ENCODE results near the gene BUB1B. TPM values are rescaled to one million over a fixed set of nuclear protein-coding genes. Genes with fewer than 3 reads are reported as not detected.

The BUB1B gene
- total RNA-seq, 1 donor from 2014 or later, result 11.9 TPM

- Mint-ChIP-seq H3K27me3 (ENCODE audit: unreplicated experiment) (peaks cover 2% of the 10 kb centered on the region), H3K4me1 (ENCODE audit: unreplicated experiment) (no peaks in the 10 kb centered on the region), H3K27ac (ENCODE audit: unreplicated experiment) (no peak overlapping the region), H3K36me3 (ENCODE audit: low read depth, unreplicated experiment) (peaks cover 3% of the 10 kb centered on the region), H3K9me3 (ENCODE audit: unreplicated experiment) (no peaks in the 10 kb centered on the region), H3K4me3 (ENCODE audit: unreplicated experiment) (no peak overlapping the region)
- no peak for DNase-seq (ENCODE audit: low spot score)
- no peak for TF ChIP-seq CTCF (IDR thresholded peaks at IDR 0.05; ENCODE audit: unreplicated experiment)
These were observed 18.4 kb upstream of the BUB1B start for GRCh38 chr15:40142428-40142827.

DNA sequence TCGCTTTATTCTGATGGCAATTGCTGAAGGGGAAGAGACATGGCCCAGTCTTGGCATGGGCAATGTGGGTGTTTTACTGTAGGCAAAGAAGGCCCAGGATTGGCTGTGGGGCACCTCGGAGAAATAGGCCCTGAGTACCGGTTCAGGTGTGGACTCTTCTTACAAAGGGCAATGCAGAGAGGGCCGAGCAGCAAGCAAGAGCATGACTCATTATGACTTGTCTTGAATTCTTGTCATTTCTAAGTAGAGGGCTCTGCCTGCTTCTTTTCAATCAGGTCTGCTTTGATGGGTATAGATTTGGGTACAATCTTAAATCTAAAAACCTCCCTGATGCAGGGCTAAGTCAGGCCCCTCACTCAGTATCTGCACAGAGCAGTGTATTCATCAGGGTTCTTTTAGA, 14.8 kb upstream of the BUB1B start:
- H3K27me3 Mint-ChIP-seq (ENCODE audit: unreplicated experiment), result peaks cover 2% of the 10 kb centered on the region
- no peaks in the 10 kb centered on the region for H3K9me3 Mint-ChIP-seq (ENCODE audit: unreplicated experiment)
- H3K4me3 Mint-ChIP-seq (ENCODE audit: unreplicated experiment), result no peak overlapping the region
- no peak for TF ChIP-seq CTCF (IDR thresholded peaks at IDR 0.05; ENCODE audit: unreplicated experiment)
- DNase-seq (ENCODE audit: low spot score), result no peak
- H3K4me1 Mint-ChIP-seq (ENCODE audit: unreplicated experiment), result no peaks in the 10 kb centered on the region
- peaks cover 3% of the 10 kb centered on the region for H3K36me3 Mint-ChIP-seq (ENCODE audit: low read depth, unreplicated experiment)
- H3K27ac Mint-ChIP-seq (ENCODE audit: unreplicated experiment), result no peak overlapping the region

DNA sequence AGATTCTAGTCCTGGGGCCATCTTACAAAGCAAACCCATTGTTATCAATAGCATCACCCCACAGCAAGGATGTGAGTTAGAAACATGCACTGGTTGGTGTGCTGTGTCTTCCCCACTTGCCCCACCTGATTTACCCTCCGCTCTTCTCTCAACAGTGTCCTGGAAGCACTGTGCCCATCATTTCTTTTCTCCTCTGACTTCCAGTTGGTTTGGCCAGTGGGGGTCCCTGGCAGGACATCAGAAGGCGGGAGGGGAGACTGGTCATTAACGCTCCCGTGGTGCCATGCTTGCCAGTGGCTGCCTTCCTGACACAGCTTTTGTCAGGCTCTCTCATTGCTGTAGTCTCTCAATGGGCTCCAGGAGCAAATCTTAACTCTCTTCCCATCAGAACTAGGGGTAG, 11.5 kb upstream of the BUB1B start:
- no peak for TF ChIP-seq CTCF (IDR thresholded peaks at IDR 0.05; ENCODE audit: unreplicated experiment)
- DNase-seq (ENCODE audit: low spot score), result no peak

DNA sequence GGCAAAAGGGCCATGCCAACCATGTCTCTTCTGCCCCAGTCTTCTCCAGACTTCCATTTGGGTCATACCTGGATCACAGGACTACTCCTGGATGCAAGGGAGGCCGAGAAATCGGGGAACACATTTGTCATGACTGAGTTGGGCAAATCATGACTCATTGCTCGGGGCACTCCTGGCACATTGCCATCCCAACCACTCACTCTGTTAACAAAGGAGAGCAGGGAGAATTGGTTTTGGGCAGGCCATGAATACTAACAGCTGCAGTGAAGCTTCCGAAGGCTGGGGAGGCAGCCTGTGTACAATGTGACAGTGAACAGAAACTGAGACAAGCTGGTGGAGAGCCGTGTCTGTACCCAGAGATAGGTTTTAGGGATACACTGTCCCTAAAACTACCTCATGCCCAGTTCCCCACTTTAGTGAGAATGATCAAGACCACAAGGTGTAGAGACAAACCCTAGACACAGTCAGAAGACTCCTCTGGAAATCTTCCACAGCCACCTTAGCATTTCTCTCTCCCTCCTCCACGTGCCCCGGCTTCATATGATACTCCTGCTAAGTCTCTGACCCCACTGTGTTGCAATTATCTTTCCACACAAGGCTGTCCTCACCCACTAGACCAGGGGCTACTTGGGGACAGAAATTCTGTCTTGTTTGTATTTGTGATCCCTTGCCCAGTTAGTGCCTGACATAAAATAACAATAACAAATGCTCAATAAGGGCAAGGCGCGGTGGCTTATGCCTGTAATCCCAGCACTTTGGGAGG, 10.5 kb upstream of the BUB1B start:
- peaks cover 3% of the 10 kb centered on the region for H3K36me3 Mint-ChIP-seq (ENCODE audit: low read depth, unreplicated experiment)
- H3K27ac Mint-ChIP-seq (ENCODE audit: unreplicated experiment), result no peak overlapping the region
- no peak for DNase-seq (ENCODE audit: low spot score)
- H3K4me3 Mint-ChIP-seq (ENCODE audit: unreplicated experiment), result no peak overlapping the region
- no peak for TF ChIP-seq CTCF (IDR thresholded peaks at IDR 0.05; ENCODE audit: unreplicated experiment)
- no peaks in the 10 kb centered on the region for H3K9me3 Mint-ChIP-seq (ENCODE audit: unreplicated experiment)
- H3K27me3 Mint-ChIP-seq (ENCODE audit: unreplicated experiment), result no peaks in the 10 kb centered on the region
- H3K4me1 Mint-ChIP-seq (ENCODE audit: unreplicated experiment), result no peaks in the 10 kb centered on the region

More for the DNA sequence above, 11.5 kb upstream of the BUB1B start:
- Mint-ChIP-seq H3K4me1 (ENCODE audit: unreplicated experiment) (no peaks in the 10 kb centered on the region), H3K27ac (ENCODE audit: unreplicated experiment) (no peak overlapping the region), H3K4me3 (ENCODE audit: unreplicated experiment) (no peak overlapping the region), H3K9me3 (ENCODE audit: unreplicated experiment) (no peaks in the 10 kb centered on the region), H3K36me3 (ENCODE audit: low read depth, unreplicated experiment) (peaks cover 3% of the 10 kb centered on the region), H3K27me3 (ENCODE audit: unreplicated experiment) (no peaks in the 10 kb centered on the region)

GRCh38 chr15:40151499-40151898, 9.4 kb upstream of the BUB1B start:
- no peak overlapping the region for H3K27ac Mint-ChIP-seq (ENCODE audit: unreplicated experiment)
- H3K27me3 Mint-ChIP-seq (ENCODE audit: unreplicated experiment), result peaks cover 4% of the 10 kb centered on the region
- peak overlapping the region; percentile 29 for H3K4me3 Mint-ChIP-seq (ENCODE audit: unreplicated experiment)
- no peaks in the 10 kb centered on the region for H3K9me3 Mint-ChIP-seq (ENCODE audit: unreplicated experiment)
- TF ChIP-seq CTCF (IDR thresholded peaks at IDR 0.05; ENCODE audit: unreplicated experiment), result no peak
- H3K4me1 Mint-ChIP-seq (ENCODE audit: unreplicated experiment), result peaks cover 4% of the 10 kb centered on the region
- H3K36me3 Mint-ChIP-seq (ENCODE audit: low read depth, unreplicated experiment), result no peaks in the 10 kb centered on the region
- no peak for DNase-seq (ENCODE audit: low spot score)

All from endothelial cell (in vitro differentiated cells).